OCI-M2 (cell line): ENCODE results near the gene CD46.
"Not testable (repeated sequence)": the region's sequence is repeated elsewhere in the genome, so short reads cannot be mapped to it uniquely, and the experiment has no call there.

Source experiments
- DNase-seq: peaks from one replicate; lab custom pipeline; 2025; ENCODE audit not compliant: unreplicated experiment; lab: John Stamatoyannopoulos, UW

Gene CD46

GRCh38 chr1:207751790-207752455 is at the start of gene CD46:
CD46 (plus strand) TSS chr1:207752054; CDS start chr1:207752213, 159 bp downstream.
- DNase-seq, result peak; percentile 77

GRCh38 chr1:207702317-207702716 is 49.5 kb upstream of the CD46 start:
- DNase-seq, result no peak

- no peak for DNase-seq
Measured at GRCh38 chr1:207703712-207704111, 48.1 kb upstream of the CD46 start.

- not testable (repeated sequence) for DNase-seq
Measured at GRCh38 chr1:207708004-207708403, 43.9 kb upstream of the CD46 start.

- no peak for DNase-seq
Measured at GRCh38 chr1:207711285-207711684, 40.6 kb upstream of the CD46 start.

GRCh38 chr1:207712701-207713100 is 39.2 kb upstream of the CD46 start:
- DNase-seq, result not testable (repeated sequence)

GRCh38 chr1:207713529-207713928 is 38.3 kb upstream of the CD46 start:
- DNase-seq, result no peak

GRCh38 chr1:207719234-207719633 is 32.6 kb upstream of the CD46 start:
- DNase-seq, result no peak

- not testable (repeated sequence) for DNase-seq
Measured at GRCh38 chr1:207728200-207728858, 23.5 kb upstream of the CD46 start.

GRCh38 chr1:207737503-207738157 is 14.2 kb upstream of the CD46 start:
- not testable (repeated sequence) for DNase-seq

- not testable (repeated sequence) for DNase-seq
Measured at GRCh38 chr1:207738158-207738659, 13.6 kb upstream of the CD46 start.

GRCh38 chr1:207740207-207740606 is 11.6 kb upstream of the CD46 start:
- no peak for DNase-seq

GRCh38 chr1:207742850-207743555 is 8.9 kb upstream of the CD46 start:
- DNase-seq, result no peak

- DNase-seq, result no peak
Measured at GRCh38 chr1:207744000-207744534, 7.8 kb upstream of the CD46 start.

- no peak for DNase-seq
Measured at GRCh38 chr1:207745285-207745684, 6.6 kb upstream of the CD46 start.

- no peak for DNase-seq
Measured at GRCh38 chr1:207745839-207746767, 5.8 kb upstream of the CD46 start.

- no peak for DNase-seq
Measured at GRCh38 chr1:207747627-207748492, 4.0 kb upstream of the CD46 start.

GRCh38 chr1:207748737-207749528 is 2.9 kb upstream of the CD46 start:
- DNase-seq, result no peak
